ENCODE measurements around the gene GPC3.

- TF ChIP-seq CTCF (IDR thresholded peaks at IDR 0.05; ENCODE audit: low read length): no peak
- TF ChIP-seq EZH2 (IDR thresholded peaks at IDR 0.05; ENCODE audit: borderline replicate concordance, low read length): no peak
These were observed 45.6 kb downstream of the GPC3 start for GRCh38 chrX:133939655-133940302.
